ENCODE results near the gene ZYX.

- TF ChIP-seq CTCF (IDR thresholded peaks at IDR 0.05; ENCODE audit: borderline replicate concordance, extremely low read depth, low read length, poor library complexity, severe bottlenecking): no peak
- no peak for TF ChIP-seq EZH2 (IDR thresholded peaks at IDR 0.05; ENCODE audit: borderline replicate concordance, low read depth, low read length, severe bottlenecking)
Observed at GRCh38 chr7:143394777-143395176, 13.6 kb downstream of the ZYX start.
